Activated CD4-positive, alpha-beta T cell treated with anti-CD3 and anti-CD28 coated beads for 36 hours (primary cell): ENCODE results near the gene P4HB. TPM values are rescaled to one million over a fixed set of nuclear protein-coding genes. Genes with fewer than 3 reads are reported as not detected.

Experiments used
- ATAC-seq: fragments of 200-7000 bp; cut with Tn5 transposase; one replicate; pipeline ENCODE4 v1.10.0; 2021; ENCODE audit warnings: mild to moderate bottlenecking, moderate library complexity
- CTCF ChIA-PET: fragments of 350-600 bp; sonication (Branson Sonifier 250); formaldehyde crosslinking; loops from one replicate; lab custom pipeline; 2021; ENCODE audit warnings: antibody characterized with exemption; lab: Charles Lee
- POLR2A ChIA-PET: fragments of 350-600 bp; sonication (Branson Sonifier 250); formaldehyde crosslinking; loops from one replicate; lab custom pipeline; 2021; ENCODE audit warnings: antibody characterized with exemption, inconsistent platforms; lab: Charles Lee
- DNase-seq: peaks from one replicate; pipeline ENCODE4 v3.0.0-alpha.2; 2020
- H3K27ac Mint-ChIP-seq: one replicate; pipeline ENCODE4 v1.8.0; 2021; ENCODE audit warnings: mixed read lengths
- H3K27me3 Mint-ChIP-seq: one replicate; pipeline ENCODE4 v1.8.0; 2021; ENCODE audit warnings: mixed read lengths
- H3K36me3 Mint-ChIP-seq: one replicate; pipeline ENCODE4 v1.8.0; 2021; ENCODE audit warnings: low read depth, mixed read lengths
- H3K4me1 Mint-ChIP-seq: one replicate; pipeline ENCODE4 v1.8.0; 2021; ENCODE audit warnings: mixed read lengths
- H3K4me3 Mint-ChIP-seq: one replicate; pipeline ENCODE4 v1.8.0; 2021; ENCODE audit warnings: mild to moderate bottlenecking, moderate library complexity, mixed read lengths
- H3K9me3 Mint-ChIP-seq: one replicate; pipeline ENCODE4 v1.8.0; 2021; ENCODE audit warnings: low read depth, mixed read lengths
- intact Hi-C, 2 experiments: fragments of 100-400 bp; cut with DNase I in 1 of 2; cut with micrococcal nuclease in 1 of 2; formaldehyde crosslinking; loops; one replicate each; pipeline versions ENCODE4 v1.14.2 to v1.15.1; 2022 to 2024; cut with DNase I, micrococcal nuclease
- total RNA-seq, 2 experiments: library from RNA; stranded (reverse); gene quantifications; one replicate each; pipeline ENCODE4 v1.2.3, GENCODE V29; 2021

The P4HB gene
- 100 to 1,000 TPM; 414 to 578 TPM for total RNA-seq

DNA sequence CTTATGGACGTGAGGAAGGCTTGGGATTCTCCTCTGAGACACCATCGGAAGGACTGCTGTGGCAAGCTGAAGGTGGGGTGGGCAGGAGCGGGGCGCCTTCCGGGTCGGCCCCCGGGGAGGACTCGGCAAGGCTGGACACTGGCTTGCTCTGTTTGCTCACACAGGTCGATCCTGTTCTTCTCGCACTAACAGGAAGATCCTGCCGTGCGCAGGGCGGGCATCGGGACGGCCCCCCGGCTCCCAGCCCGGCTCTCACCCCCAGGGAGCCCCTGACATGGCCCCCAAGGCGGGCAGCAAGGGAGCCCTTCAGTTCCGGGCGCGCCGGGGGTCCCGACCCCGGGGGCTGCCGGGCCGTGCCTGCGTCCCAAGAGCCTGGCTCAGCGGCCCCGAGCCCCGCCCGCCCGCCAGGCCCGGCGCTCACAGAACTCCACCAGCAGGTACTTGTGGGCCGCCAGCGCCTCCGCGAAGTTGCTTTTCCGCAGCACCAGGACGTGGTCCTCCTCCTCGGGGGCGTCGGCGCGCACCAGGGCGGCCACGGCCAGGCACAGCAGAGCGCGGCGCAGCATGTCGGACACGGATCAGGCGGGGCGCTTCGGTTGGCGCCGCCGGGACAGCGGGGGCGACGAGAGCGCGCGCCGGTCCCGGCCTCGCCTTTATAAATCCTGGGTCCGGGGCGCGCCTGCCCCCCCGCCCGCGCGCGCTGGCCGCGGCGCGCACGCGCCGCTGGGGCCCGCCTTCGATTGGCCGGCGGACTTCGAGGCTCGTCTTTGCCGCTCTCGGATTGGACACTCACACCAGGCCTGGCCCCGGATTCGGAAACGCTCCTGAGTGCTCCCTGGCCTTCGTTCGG, at the start of gene P4HB:
TSS of gene P4HB (minus strand) at position 630 of the 850 bp plus-strand sequence. CDS start at position 566, 64 bp downstream.
- Mint-ChIP-seq H3K9me3 (no peaks in the 10 kb centered on the region), H3K4me1 (peaks cover 47% of the 10 kb centered on the region), H3K4me3 (peak within 1 kb of the TSS; percentile 99), H3K36me3 (peaks cover 63% of the 10 kb centered on the region), H3K27ac (peak within 1 kb of the TSS; percentile 98), H3K27me3 (no peaks in the 10 kb centered on the region)
- ATAC-seq = no peak
- DNase-seq = no peak
- CTCF ChIA-PET = interaction anchor here (0.5 to 1.6 kb wide), 2 partner anchors 10 kb away, joined by 3 to 6 read pairs; no protein-coding TSS in a partner anchor
- POLR2A ChIA-PET = interaction anchor here (0.6 to 1.0 kb wide), 2 partner anchors 12 to 13 kb away, joined by 3 read pairs; no protein-coding TSS in a partner anchor
- intact Hi-C loops = loop anchor here (1.0 to 2.0 kb wide), 20 partner anchors 10 to 621 kb away; partner anchors contain the start of genes ALYREF (in 2 of the 2), ANAPC11 (in 2 of the 2), CCDC137 (in 2 of the 2) and OXLD1 (in 2 of the 2)

DNA sequence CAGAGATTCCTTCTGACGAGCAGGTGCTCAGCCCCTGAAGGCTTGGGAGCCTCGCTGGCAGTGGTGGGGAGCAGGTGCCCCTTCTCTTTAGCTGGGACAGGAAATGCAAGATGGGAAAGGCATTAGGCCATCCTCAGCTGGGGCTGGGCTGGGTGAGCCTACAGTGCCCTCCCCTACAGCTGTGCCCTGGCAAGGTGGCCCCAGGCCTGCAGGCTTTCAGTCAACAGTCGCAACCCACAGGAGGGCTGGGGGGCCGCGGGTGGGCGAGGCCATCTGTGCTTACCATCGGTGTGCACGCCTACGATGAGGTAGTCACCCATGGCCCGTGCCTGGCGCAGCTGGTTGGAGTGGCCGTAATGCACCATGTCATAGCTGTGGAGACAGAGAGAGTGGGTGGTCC, 48.9 kb upstream of the P4HB start:
- peaks cover 27% of the 10 kb centered on the region for H3K36me3 Mint-ChIP-seq
- no peak overlapping the region for H3K27ac Mint-ChIP-seq
- H3K4me3 Mint-ChIP-seq = peak overlapping the region; percentile 79
- peaks cover 9% of the 10 kb centered on the region for H3K4me1 Mint-ChIP-seq
- intact Hi-C loops = no loop called here
- DNase-seq = no peak
- no peaks in the 10 kb centered on the region for H3K9me3 Mint-ChIP-seq
- H3K27me3 Mint-ChIP-seq = no peaks in the 10 kb centered on the region
- CTCF ChIA-PET = interaction anchor here (0.5 kb wide), 1 partner anchor 517 kb away, joined by 3 read pairs; no protein-coding TSS in a partner anchor
- ATAC-seq = no peak
- POLR2A ChIA-PET = no interaction called here

GRCh38 chr17:81908793-81909192, 48.5 kb upstream of the P4HB start:
- DNase-seq = no peak
- ChIA-PET CTCF (no interaction called here), POLR2A (no interaction called here)
- no peaks in the 10 kb centered on the region for H3K9me3 Mint-ChIP-seq
- no peaks in the 10 kb centered on the region for H3K27me3 Mint-ChIP-seq
- H3K4me3 Mint-ChIP-seq = no peak overlapping the region
- no peak for ATAC-seq
- intact Hi-C loops = no loop called here
- no peak overlapping the region for H3K27ac Mint-ChIP-seq
- H3K4me1 Mint-ChIP-seq = peaks cover 9% of the 10 kb centered on the region
- peaks cover 26% of the 10 kb centered on the region for H3K36me3 Mint-ChIP-seq

- H3K36me3 Mint-ChIP-seq = peaks cover 15% of the 10 kb centered on the region
- intact Hi-C loops = no loop called here
- H3K4me3 Mint-ChIP-seq = no peak overlapping the region
- peaks cover 9% of the 10 kb centered on the region for H3K4me1 Mint-ChIP-seq
- POLR2A ChIA-PET = no interaction called here
- no peak overlapping the region for H3K27ac Mint-ChIP-seq
- H3K9me3 Mint-ChIP-seq = no peaks in the 10 kb centered on the region
- no peaks in the 10 kb centered on the region for H3K27me3 Mint-ChIP-seq
- DNase-seq (no peak), ATAC-seq (no peak)
- CTCF ChIA-PET = no interaction called here
These were observed 47.1 kb upstream of the P4HB start for GRCh38 chr17:81907219-81908145.

DNA sequence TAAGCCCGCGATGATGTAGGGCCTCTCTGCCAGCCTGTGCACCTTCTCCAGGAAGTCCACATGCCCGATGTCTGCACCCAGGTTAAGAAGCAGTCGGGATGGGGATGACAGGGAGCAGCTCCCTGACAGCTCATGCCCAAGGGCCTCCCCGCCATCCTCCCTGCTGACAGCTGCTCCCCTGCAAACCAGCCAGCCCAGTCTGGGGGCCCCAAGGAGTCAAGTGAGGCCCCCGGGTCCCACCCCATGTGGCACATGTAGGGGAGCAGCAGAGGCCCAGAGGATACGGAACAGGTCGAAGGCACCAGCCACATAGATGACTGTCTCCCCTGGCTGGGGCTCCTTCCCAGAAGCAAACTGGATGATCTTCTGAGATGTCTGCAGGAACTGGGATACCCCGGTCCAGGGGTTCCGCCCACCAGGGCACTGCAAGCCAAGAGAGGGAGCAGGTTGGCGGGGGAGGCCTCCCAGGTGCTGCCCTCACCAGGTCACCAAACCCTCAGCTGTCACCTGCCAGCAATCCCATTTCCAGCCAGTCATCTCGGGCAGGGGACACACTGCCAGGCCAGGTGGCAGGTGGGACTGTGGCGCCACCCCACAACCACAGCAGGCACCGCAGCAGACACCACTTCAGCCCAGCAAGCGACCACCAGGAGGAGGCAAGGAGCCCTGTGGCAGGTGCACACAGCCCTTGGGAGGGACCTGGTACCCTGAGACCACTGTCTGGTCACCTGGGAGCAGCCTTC, 46.3 kb upstream of the P4HB start:
- intact Hi-C loops = no loop called here
- Mint-ChIP-seq H3K27me3 (no peaks in the 10 kb centered on the region), H3K36me3 (peaks cover 10% of the 10 kb centered on the region), H3K4me3 (no peak overlapping the region), H3K4me1 (peaks cover 7% of the 10 kb centered on the region), H3K9me3 (no peaks in the 10 kb centered on the region), H3K27ac (no peak overlapping the region)
- DNase-seq = no peak
- no peak for ATAC-seq
- ChIA-PET POLR2A (no interaction called here), CTCF (interaction anchor here (0.6 to 1.4 kb wide), 2 partner anchors 37 to 225 kb away, joined by 3 read pairs; no protein-coding TSS in a partner anchor)

- ATAC-seq = no peak
- peaks cover 12% of the 10 kb centered on the region for H3K36me3 Mint-ChIP-seq
- CTCF ChIA-PET = interaction anchor here (1.4 kb wide), 1 partner anchor 36 kb away, joined by 3 read pairs; no protein-coding TSS in a partner anchor
- H3K27me3 Mint-ChIP-seq = peaks cover 3% of the 10 kb centered on the region
- DNase-seq = no peak
- H3K4me3 Mint-ChIP-seq = no peak overlapping the region
- no peak overlapping the region for H3K27ac Mint-ChIP-seq
- POLR2A ChIA-PET = no interaction called here
- peaks cover 9% of the 10 kb centered on the region for H3K4me1 Mint-ChIP-seq
- intact Hi-C loops = no loop called here
- no peaks in the 10 kb centered on the region for H3K9me3 Mint-ChIP-seq
These were observed 45.7 kb upstream of the P4HB start for GRCh38 chr17:81905993-81906392.

DNA sequence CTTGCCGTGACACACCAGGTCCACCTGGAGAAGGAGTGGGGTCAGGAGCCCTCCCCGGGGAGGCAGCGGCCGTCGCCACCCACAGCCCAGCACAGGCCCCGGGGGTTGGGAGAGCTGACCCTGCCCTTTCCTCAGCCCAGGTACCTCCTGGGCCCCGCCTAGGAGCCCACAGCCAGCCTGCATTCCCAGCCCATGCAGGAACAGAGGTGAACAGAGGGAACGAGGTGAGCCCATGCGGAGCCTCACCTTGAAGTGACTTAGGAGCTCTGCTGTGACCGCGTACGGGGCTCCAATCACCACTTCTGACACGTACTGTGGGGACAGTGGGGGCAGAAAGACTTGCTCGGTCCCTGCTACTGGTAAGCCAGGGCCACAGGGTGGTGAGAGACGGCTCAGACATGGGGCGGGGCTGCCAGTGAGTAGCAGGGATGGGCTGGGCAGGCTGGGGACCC, 45.1 kb upstream of the P4HB start:
- ATAC-seq (no peak), DNase-seq (no peak)
- POLR2A ChIA-PET = no interaction called here
- no peak overlapping the region for H3K4me3 Mint-ChIP-seq
- H3K9me3 Mint-ChIP-seq = no peaks in the 10 kb centered on the region
- CTCF ChIA-PET = interaction anchor here (0.6 to 1.4 kb wide), 2 partner anchors 36 to 80 kb away, joined by 3 read pairs; no protein-coding TSS in a partner anchor
- peaks cover 11% of the 10 kb centered on the region for H3K4me1 Mint-ChIP-seq
- H3K27me3 Mint-ChIP-seq = peaks cover 5% of the 10 kb centered on the region
- H3K36me3 Mint-ChIP-seq = peaks cover 12% of the 10 kb centered on the region
- no peak overlapping the region for H3K27ac Mint-ChIP-seq
- intact Hi-C loops = no loop called here

GRCh38 chr17:81904600-81905423, 44.5 kb upstream of the P4HB start:
- peaks cover 6% of the 10 kb centered on the region for H3K4me1 Mint-ChIP-seq
- CTCF ChIA-PET = interaction anchor here (0.6 kb wide), 1 partner anchor 81 kb away, joined by 3 read pairs; no protein-coding TSS in a partner anchor
- H3K36me3 Mint-ChIP-seq = peaks cover 18% of the 10 kb centered on the region

DNA sequence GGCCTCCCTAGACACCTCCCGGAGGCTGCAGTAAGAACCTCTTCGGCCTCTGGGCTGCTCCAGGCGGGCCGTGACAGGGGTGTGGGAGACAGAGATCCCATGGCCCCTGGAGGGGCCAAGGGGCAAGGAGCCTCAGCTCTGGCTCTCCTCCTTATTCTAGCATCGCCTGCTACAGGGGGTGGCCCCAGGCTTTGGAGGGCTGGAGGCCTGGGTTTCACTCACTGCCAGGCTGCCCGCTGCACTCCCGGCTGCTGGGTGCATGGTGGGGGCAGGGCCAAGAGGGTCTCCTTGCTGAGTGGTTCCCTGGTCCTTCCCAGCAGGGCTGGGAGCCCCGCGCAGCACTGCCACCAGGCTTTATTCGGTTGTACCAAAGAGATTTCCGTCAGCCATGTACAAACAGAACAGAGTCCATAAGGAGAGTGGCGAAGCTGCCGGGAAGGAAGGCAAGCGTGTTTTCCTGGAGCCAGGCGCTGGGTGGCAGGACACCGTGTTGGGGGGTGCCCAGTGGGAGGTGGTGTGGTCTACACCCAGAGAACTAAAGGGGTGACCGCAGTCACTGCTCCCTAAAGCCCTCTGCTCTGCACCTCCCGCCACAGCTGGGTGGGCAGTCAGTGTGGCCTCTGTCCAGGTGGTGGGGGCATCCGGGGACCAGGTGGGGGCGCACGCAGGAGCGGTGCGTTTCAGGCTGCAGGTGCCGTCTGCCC, 43.7 kb upstream of the P4HB start:
- CTCF ChIA-PET = no interaction called here
- POLR2A ChIA-PET = no interaction called here
- DNase-seq (no peak), ATAC-seq (no peak)
- intact Hi-C loops = no loop called here
- peaks cover 5% of the 10 kb centered on the region for H3K27me3 Mint-ChIP-seq
- H3K27ac Mint-ChIP-seq = no peak overlapping the region
- H3K4me1 Mint-ChIP-seq = peaks cover 5% of the 10 kb centered on the region
- H3K4me3 Mint-ChIP-seq = no peak overlapping the region
- H3K36me3 Mint-ChIP-seq = peaks cover 23% of the 10 kb centered on the region
- H3K9me3 Mint-ChIP-seq = no peaks in the 10 kb centered on the region

More at GRCh38 chr17:81904600-81905423, 44.5 kb upstream of the P4HB start:
- Mint-ChIP-seq H3K27ac (no peak overlapping the region), H3K4me3 (no peak overlapping the region), H3K27me3 (peaks cover 5% of the 10 kb centered on the region), H3K9me3 (no peaks in the 10 kb centered on the region)
- ATAC-seq (no peak), DNase-seq (no peak)
- POLR2A ChIA-PET = no interaction called here
- intact Hi-C loops = no loop called here
